GM23338 (cell line): ENCODE results near the gene ZC3H6.

Source experiments
- CREB1 ChIP-seq: fragments of 250-450 bp; sonication (Bioruptor Pico); IDR thresholded peaks from 2 replicates; pipeline ENCODE4 v1.5.0; 2020; ENCODE audit warnings: low read depth, mild to moderate bottlenecking, moderate library complexity
- CTCF ChIP-seq, 2 experiments: fragments of 200-600 bp in 1 of 2; sonication (generic) in 1 of 2; conservative IDR thresholded peaks; 2 replicates each; pipeline versions ENCODE4 v1.5.1 to v1.6.1; 2016 to 2017; ENCODE audit warnings: antibody characterized with exemption in 2 of 2, low read depth in 2 of 2, mild to moderate bottlenecking in 2 of 2, moderate library complexity in 1 of 2
- POLR2AphosphoS5 ChIP-seq: IDR thresholded peaks from 2 replicates; pipeline ENCODE4 v1.6.1; 2016; ENCODE audit warnings: antibody characterized with exemption, low read depth

- no peak for TF ChIP-seq CREB1
- no peak for TF ChIP-seq CTCF (conservative IDR thresholded peaks at IDR 0.05; ENCODE audit: low read depth in 2 of 2)
- no peak for TF ChIP-seq POLR2AphosphoS5
Measured at GRCh38 chr2:112317303-112318158, 42.1 kb downstream of the ZC3H6 start.
